GM23338 (cell line): ENCODE data around the gene DDX20.

Experiments
- CTCF ChIP-seq, 2 experiments: fragments of 200-600 bp in 1 of 2; sonication (generic) in 1 of 2; conservative IDR thresholded peaks; 2 replicates each; pipeline versions ENCODE4 v1.5.1 to v1.6.1; 2016 to 2017; ENCODE audit warnings: antibody characterized with exemption in 2 of 2, low read depth in 2 of 2, mild to moderate bottlenecking in 2 of 2, moderate library complexity in 1 of 2
- EZH2 ChIP-seq: fragments of 200-600 bp; sonication (generic); IDR thresholded peaks from one replicate; pipeline ENCODE4 v1.8.0; 2017; ENCODE audit warnings: antibody characterized with exemption, mild to moderate bottlenecking, low read depth; ENCODE audit not compliant: unreplicated experiment
- EZH2phosphoT487 ChIP-seq: fragments of 200-600 bp; sonication (generic); IDR thresholded peaks from one replicate; pipeline ENCODE4 v1.8.1; 2018; ENCODE audit warnings: antibody characterized with exemption; ENCODE audit not compliant: unreplicated experiment
- JUNB ChIP-seq: IDR thresholded peaks from one replicate; pipeline ENCODE4 v1.6.1; 2016; ENCODE audit warnings: antibody characterized with exemption; ENCODE audit not compliant: unreplicated experiment
- NANOG ChIP-seq: IDR thresholded peaks from 2 replicates; pipeline ENCODE4 v1.6.1; 2016; ENCODE audit warnings: antibody characterized with exemption, borderline replicate concordance
- POLR2AphosphoS5 ChIP-seq: IDR thresholded peaks from 2 replicates; pipeline ENCODE4 v1.6.1; 2016; ENCODE audit warnings: antibody characterized with exemption, low read depth
- REST ChIP-seq: IDR thresholded peaks from one replicate; pipeline ENCODE4 v1.6.1; 2018; ENCODE audit warnings: antibody characterized with exemption; ENCODE audit not compliant: unreplicated experiment
- ZNF331 ChIP-seq: fragments of 250-450 bp; sonication (Bioruptor Pico); IDR thresholded peaks from 2 replicates; pipeline ENCODE4 v1.5.0; 2020; ENCODE audit warnings: low read depth, mild to moderate bottlenecking, moderate library complexity

DNA sequence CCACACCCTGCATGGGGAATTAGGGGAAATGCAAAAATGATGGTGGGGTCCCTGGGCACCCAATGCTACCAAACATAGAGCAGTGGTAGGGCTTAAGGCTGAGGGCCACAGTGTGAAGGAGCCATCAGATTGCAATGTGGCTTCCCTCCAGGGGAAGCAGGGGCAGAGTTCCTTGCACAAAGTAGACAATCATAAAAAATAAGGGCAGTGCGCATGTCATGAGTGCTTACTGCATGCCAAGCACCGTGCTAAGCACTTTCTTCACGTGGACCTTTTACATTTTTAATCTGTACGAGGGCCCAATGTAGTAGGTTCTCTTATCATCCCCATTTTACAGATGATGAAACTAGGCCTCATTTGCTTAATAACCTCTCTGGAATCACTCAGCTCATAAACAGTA lies 56.6 kb downstream of the DDX20 start:
- TF ChIP-seq CTCF (conservative IDR thresholded peaks at IDR 0.05; ENCODE audit: low read depth in 2 of 2) (no peak), POLR2AphosphoS5 (no peak), EZH2 (no peak), JUNB (no peak), EZH2phosphoT487 (no peak), NANOG (no peak), REST (no peak), ZNF331 (CRISPR knock-in tag) (no peak)
